ENCODE data around the gene GSE1. TPM values are rescaled to one million over a fixed set of nuclear protein-coding genes. Genes with fewer than 3 reads are reported as not detected.

GSE1 gene
- total RNA-seq, 1 experiment from 2014 or later, result 90.2 TPM

- TF ChIP-seq RAD21 (IDR thresholded peaks at IDR 0.05; ENCODE audit: low read depth), result peak; percentile 38; the same call in 1 of the 2 replicates
Measured at GRCh38 chr16:85718682-85719081, 105.6 kb downstream of the GSE1 start (continued).

- no peak for TF ChIP-seq REST (IDR thresholded peaks at IDR 0.05; ENCODE audit: low read depth)
- TF ChIP-seq SIN3A (IDR thresholded peaks at IDR 0.05; ENCODE audit: low read depth), result no peak
- no peak for TF ChIP-seq CEBPB (IDR thresholded peaks at IDR 0.05; ENCODE audit: low read depth)
- no peak for TF ChIP-seq SP1 (IDR thresholded peaks at IDR 0.05; ENCODE audit: low read depth)
- no peak for TF ChIP-seq JUND (IDR thresholded peaks at IDR 0.05)
- no peak for TF ChIP-seq CTCF (IDR thresholded peaks at IDR 0.05 in 2 of 3, conservative IDR thresholded peaks at IDR 0.05 in 1 of 3; ENCODE audit: borderline replicate concordance in 1 of 3, insufficient read depth in 1 of 3, low read depth in 2 of 3, low read length in 2 of 3)
- TF ChIP-seq ZFX (IDR thresholded peaks at IDR 0.05), result no peak
- TF ChIP-seq FOSL1 (IDR thresholded peaks at IDR 0.05; ENCODE audit: low read depth), result no peak
- no peak for TF ChIP-seq EZH2 (IDR thresholded peaks at IDR 0.05)
- no peak for TF ChIP-seq EZH2phosphoT487 (IDR thresholded peaks at IDR 0.05; ENCODE audit: borderline replicate concordance)
- no peak for TF ChIP-seq POLR2AphosphoS5 (IDR thresholded peaks at IDR 0.05; ENCODE audit: low read depth, low read length)
- no peak for TF ChIP-seq YY1 (IDR thresholded peaks at IDR 0.05; ENCODE audit: extremely low read depth, insufficient replicate concordance, low read depth, low read length)
- TF ChIP-seq ATF3 (IDR thresholded peaks at IDR 0.05), result no peak
- TF ChIP-seq SRF (IDR thresholded peaks at IDR 0.05; ENCODE audit: low read depth), result no peak
- TF ChIP-seq TCF7L2 (IDR thresholded peaks at IDR 0.05; ENCODE audit: borderline replicate concordance, extremely low read depth, insufficient read depth, insufficient read length), result no peak
- DNase-seq (ENCODE audit: low read depth, low spot score) (no peak), ATAC-seq (no peak)
- Histone ChIP-seq H2AFZ (ENCODE audit: low read depth, low read length, poor library complexity, severe bottlenecking) (no peak overlapping the region), H3K9me3 (ENCODE audit: control insufficient read depth in 1 of 2, insufficient read depth in 1 of 2, low read depth in 1 of 2, low read length in 2 of 2) (no peaks in the 10 kb centered on the region), H3K27me3 (ENCODE audit: insufficient read depth, low read length) (no peaks in the 10 kb centered on the region), H3K4me1 (ENCODE audit: control insufficient read depth in 1 of 2, insufficient read depth in 2 of 2, low read length in 2 of 2) (peaks cover 22 to 40% of the 10 kb centered on the region in 2 experiments), H3K4me3 (replicated peaks in 1 of 2; ENCODE audit: low read depth in 1 of 2, low read length in 2 of 2) (no peak overlapping the region), H3K4me2 (ENCODE audit: low read length) (peak overlapping the region; percentile 34; the same call in 1 of the 2 replicates), H3K9ac (ENCODE audit: low read length) (no peak overlapping the region), H4K20me1 (ENCODE audit: insufficient read depth) (no peaks in the 10 kb centered on the region), H3K9me2 (ENCODE audit: insufficient read depth) (no peaks in the 10 kb centered on the region), H3K79me2 (ENCODE audit: insufficient read depth, low read length) (no peaks in the 10 kb centered on the region), H3K36me3 (ENCODE audit: control insufficient read depth in 1 of 2, insufficient read depth in 2 of 2, low read length in 2 of 2) (no peaks in the 10 kb centered on the region), H3K27ac (ENCODE audit: low read depth, low read length) (peak overlapping the region; percentile 22; the same call in 1 of the 2 replicates)
- intact Hi-C loops (cut with micrococcal nuclease), result loop anchor here (2.0 to 5.0 kb wide), 3 partner anchors 45 to 302 kb away; no protein-coding TSS in a partner anchor
- POLR2A ChIA-PET, result no interaction called here
- no TSS peak for BruUV-seq (replicated peaks)
- CTCF ChIA-PET, result interaction anchor here (0.7 to 1.7 kb wide), 4 partner anchors 10 to 351 kb away, joined by 3 to 4 read pairs (median 4); no protein-coding TSS in a partner anchor
- RAD21 ChIA-PET (ENCODE audit: low non-redundant PET in 1 of 2, low total read pairs in 2 of 2, uncharacterized antibody in 2 of 2, unreplicated experiment in 2 of 2), result no interaction called here
Measured at GRCh38 chr16:85719605-85720301, 106.6 kb downstream of the GSE1 start.
